ENCODE results near the gene ENPP6. TPM values are rescaled to one million over a fixed set of nuclear protein-coding genes. Genes with fewer than 3 reads are reported as not detected.

The ENPP6 gene
- total RNA-seq, 1 experiment from 2014 or later = not detected

DNA sequence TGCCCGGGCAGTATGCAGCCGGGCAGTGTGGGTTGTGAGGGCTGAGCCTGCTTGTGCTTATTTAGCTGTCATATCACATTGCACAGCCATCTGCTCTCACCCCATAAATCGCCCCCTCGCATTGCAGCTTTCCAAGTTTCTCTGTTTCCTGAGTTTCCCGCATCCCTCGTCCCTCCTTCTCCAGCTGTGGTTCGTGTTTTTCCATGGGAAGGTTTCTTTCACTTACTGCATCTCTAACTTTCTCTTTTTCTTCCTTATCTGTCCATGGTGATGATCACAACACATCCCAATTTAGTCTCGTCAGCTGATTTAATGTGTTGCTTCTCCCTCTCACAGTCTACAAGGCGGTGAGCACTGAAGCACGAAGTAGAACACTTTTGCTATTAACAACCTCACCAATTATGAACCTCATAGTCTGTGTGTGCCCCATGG lies 118.1 kb downstream of the ENPP6 start:
- ChIA-PET POLR2A (ENCODE audit: low non-redundant PET) (no interaction called here), CTCF (no interaction called here)
- H3K9me3 ChIP-seq (ENCODE audit: low read depth, low read length, poor library complexity, severe bottlenecking) = no peaks in the 10 kb centered on the region
- no peaks in the 10 kb centered on the region for H3K4me1 ChIP-seq (ENCODE audit: insufficient read depth, low read length, poor library complexity, severe bottlenecking)
- BruUV-seq (replicated peaks) = no TSS peak
- no peak overlapping the region for H3K27ac ChIP-seq (ENCODE audit: low read depth, low read length, poor library complexity, severe bottlenecking)
- intact Hi-C loops (cut with micrococcal nuclease; ENCODE audit: unreplicated experiment) = no loop called here
- H3K4me3 ChIP-seq (ENCODE audit: low read depth, low read length, poor library complexity, severe bottlenecking) = no peak overlapping the region
- no peaks in the 10 kb centered on the region for H3K36me3 ChIP-seq (ENCODE audit: insufficient read depth, low read length, poor library complexity, severe bottlenecking)
- H3K27me3 ChIP-seq (replicated peaks; ENCODE audit: insufficient read depth, low read depth, low read length, poor library complexity) = no peaks in the 10 kb centered on the region
- no peak for TF ChIP-seq CTCF (conservative IDR thresholded peaks at IDR 0.05; ENCODE audit: low read depth, low read length)
- TF ChIP-seq EZH2 (IDR thresholded peaks at IDR 0.05; ENCODE audit: borderline replicate concordance, low read depth, low read length, poor library complexity, severe bottlenecking) = no peak
- no peak for DNase-seq (ENCODE audit: low spot score)

DNA sequence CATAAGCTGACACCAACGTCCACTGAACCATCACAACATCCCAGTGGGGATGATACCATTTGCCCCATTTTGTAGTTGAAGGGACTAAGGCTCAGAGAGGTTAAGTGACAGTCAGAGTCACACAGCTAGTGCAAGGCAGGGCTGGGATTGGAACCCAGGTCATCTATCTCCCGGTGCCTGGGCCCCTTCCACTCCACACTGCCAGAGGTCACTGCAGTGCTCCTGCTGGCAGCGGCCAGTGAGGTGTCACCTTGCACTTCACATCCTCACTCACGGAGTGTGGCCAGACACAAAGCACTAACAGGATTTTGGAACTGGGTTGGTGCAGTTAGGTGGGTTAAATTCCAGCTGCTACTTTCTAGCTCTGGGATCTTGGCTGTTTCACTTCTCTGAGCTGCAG lies 118.7 kb downstream of the ENPP6 start:
- no peaks in the 10 kb centered on the region for H3K36me3 ChIP-seq (ENCODE audit: insufficient read depth, low read length, poor library complexity, severe bottlenecking)
- H3K4me1 ChIP-seq (ENCODE audit: insufficient read depth, low read length, poor library complexity, severe bottlenecking) = no peaks in the 10 kb centered on the region
- ChIA-PET POLR2A (ENCODE audit: low non-redundant PET) (no interaction called here), CTCF (no interaction called here)
- no peaks in the 10 kb centered on the region for H3K9me3 ChIP-seq (ENCODE audit: low read depth, low read length, poor library complexity, severe bottlenecking)
- DNase-seq (ENCODE audit: low spot score) = no peak
- H3K27me3 ChIP-seq (replicated peaks; ENCODE audit: insufficient read depth, low read depth, low read length, poor library complexity) = no peaks in the 10 kb centered on the region
- intact Hi-C loops (cut with micrococcal nuclease; ENCODE audit: unreplicated experiment) = no loop called here
- no peak for TF ChIP-seq CTCF (conservative IDR thresholded peaks at IDR 0.05; ENCODE audit: low read depth, low read length)
- TF ChIP-seq EZH2 (IDR thresholded peaks at IDR 0.05; ENCODE audit: borderline replicate concordance, low read depth, low read length, poor library complexity, severe bottlenecking) = no peak
- no peak overlapping the region for H3K27ac ChIP-seq (ENCODE audit: low read depth, low read length, poor library complexity, severe bottlenecking)
- H3K4me3 ChIP-seq (ENCODE audit: low read depth, low read length, poor library complexity, severe bottlenecking) = no peak overlapping the region
- no TSS peak for BruUV-seq (replicated peaks)

GRCh38 chr4:184097815-184098214 lies 119.9 kb downstream of the ENPP6 start:
- Histone ChIP-seq H3K4me3 (ENCODE audit: low read depth, low read length, poor library complexity, severe bottlenecking) (no peak overlapping the region), H3K36me3 (ENCODE audit: insufficient read depth, low read length, poor library complexity, severe bottlenecking) (no peaks in the 10 kb centered on the region), H3K27me3 (replicated peaks; ENCODE audit: insufficient read depth, low read depth, low read length, poor library complexity) (no peaks in the 10 kb centered on the region), H3K9me3 (ENCODE audit: low read depth, low read length, poor library complexity, severe bottlenecking) (no peaks in the 10 kb centered on the region), H3K4me1 (ENCODE audit: insufficient read depth, low read length, poor library complexity, severe bottlenecking) (no peaks in the 10 kb centered on the region), H3K27ac (ENCODE audit: low read depth, low read length, poor library complexity, severe bottlenecking) (no peak overlapping the region)
- intact Hi-C loops (cut with micrococcal nuclease; ENCODE audit: unreplicated experiment) = no loop called here
- ChIA-PET CTCF (no interaction called here), POLR2A (ENCODE audit: low non-redundant PET) (no interaction called here)
- BruUV-seq (replicated peaks) = no TSS peak
- DNase-seq (ENCODE audit: low spot score) = no peak
- TF ChIP-seq EZH2 (IDR thresholded peaks at IDR 0.05; ENCODE audit: borderline replicate concordance, low read depth, low read length, poor library complexity, severe bottlenecking) (no peak), CTCF (conservative IDR thresholded peaks at IDR 0.05; ENCODE audit: low read depth, low read length) (no peak)
